ENCODE measurements around the gene PFDN1.

DNA sequence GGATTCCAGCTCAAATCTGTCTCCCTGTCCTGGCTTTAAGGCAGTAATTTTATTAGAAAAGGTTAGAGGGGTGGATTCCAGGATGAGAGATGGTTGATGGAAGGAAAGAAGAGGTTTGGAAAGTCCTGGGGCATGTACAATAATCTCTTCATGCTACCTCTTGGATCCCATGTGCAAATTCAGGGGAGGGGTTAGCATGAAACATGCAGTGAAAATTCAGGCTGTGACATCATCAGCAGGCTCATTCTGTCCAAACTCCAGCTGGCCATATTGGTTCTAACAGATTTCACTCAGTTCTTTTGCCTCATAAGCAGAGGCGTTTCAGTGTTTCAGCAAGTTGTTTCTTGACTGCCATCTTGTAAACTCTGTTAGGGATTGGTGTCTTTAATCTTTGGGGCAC lies 72.5 kb downstream of the PFDN1 start:
- TF ChIP-seq, protein P1, sequence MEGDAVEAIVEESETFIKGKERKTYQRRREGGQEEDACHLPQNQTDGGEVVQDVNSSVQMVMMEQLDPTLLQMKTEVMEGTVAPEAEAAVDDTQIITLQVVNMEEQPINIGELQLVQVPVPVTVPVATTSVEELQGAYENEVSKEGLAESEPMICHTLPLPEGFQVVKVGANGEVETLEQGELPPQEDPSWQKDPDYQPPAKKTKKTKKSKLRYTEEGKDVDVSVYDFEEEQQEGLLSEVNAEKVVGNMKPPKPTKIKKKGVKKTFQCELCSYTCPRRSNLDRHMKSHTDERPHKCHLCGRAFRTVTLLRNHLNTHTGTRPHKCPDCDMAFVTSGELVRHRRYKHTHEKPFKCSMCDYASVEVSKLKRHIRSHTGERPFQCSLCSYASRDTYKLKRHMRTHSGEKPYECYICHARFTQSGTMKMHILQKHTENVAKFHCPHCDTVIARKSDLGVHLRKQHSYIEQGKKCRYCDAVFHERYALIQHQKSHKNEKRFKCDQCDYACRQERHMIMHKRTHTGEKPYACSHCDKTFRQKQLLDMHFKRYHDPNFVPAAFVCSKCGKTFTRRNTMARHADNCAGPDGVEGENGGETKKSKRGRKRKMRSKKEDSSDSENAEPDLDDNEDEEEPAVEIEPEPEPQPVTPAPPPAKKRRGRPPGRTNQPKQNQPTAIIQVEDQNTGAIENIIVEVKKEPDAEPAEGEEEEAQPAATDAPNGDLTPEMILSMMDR (IDR thresholded peaks at IDR 0.05): no peak
- TF ChIP-seq POLR2A (IDR thresholded peaks at IDR 0.05): no peak

Data from uterus (tissue), 2 donors.